GM20000 (cell line): ENCODE results near the gene TMED6.
"Not testable (repeated sequence)": the region's sequence is repeated elsewhere in the genome, so short reads cannot be mapped to it uniquely, and the experiment has no call there.

Source experiments
- DNase-seq: peaks from one replicate; pipeline ENCODE4 v3.0.0; 2012; ENCODE audit warnings: low spot score
- CTCF ChIP-seq: IDR thresholded peaks from 2 replicates; pipeline ENCODE4 v1.5.1; 2012; ENCODE audit warnings: mild to moderate bottlenecking, control low read depth; ENCODE audit errors: extremely low read depth, missing control alignments

TMED6 gene

GRCh38 chr16:69298261-69298660 lies 53.3 kb downstream of the TMED6 start:
- no peak for DNase-seq
- no peak for TF ChIP-seq CTCF

- DNase-seq, result not testable (repeated sequence)
Measured at GRCh38 chr16:69296771-69297170, 54.8 kb downstream of the TMED6 start.

- no peak for TF ChIP-seq CTCF
- no peak for DNase-seq
Measured at GRCh38 chr16:69294051-69294450, 57.5 kb downstream of the TMED6 start.

- no peak for DNase-seq
- TF ChIP-seq CTCF, result no peak
Measured at GRCh38 chr16:69293401-69293800, 58.2 kb downstream of the TMED6 start.
